Osteoblast (primary cell): ENCODE results near the gene TNK1. TPM values are rescaled to one million over a fixed set of nuclear protein-coding genes. Genes with fewer than 3 reads are reported as not detected.

Experiments
- DNase-seq: peaks from one replicate; pipeline ENCODE4 v3.0.0; 2011; ENCODE audit warnings: low spot score, mixed read lengths; ENCODE audit not compliant: insufficient read length; ENCODE audit errors: missing footprints
- H2AFZ ChIP-seq: 2 replicates; pipeline ENCODE4 v1.6.0; 2011; ENCODE audit warnings: mild to moderate bottlenecking, low read length
- H3K27ac ChIP-seq: 2 replicates; pipeline ENCODE4 v1.5.1; 2011; ENCODE audit warnings: mild to moderate bottlenecking, low read depth, low read length, moderate library complexity
- H3K27me3 ChIP-seq: 2 replicates; pipeline ENCODE4 v1.6.0; 2012; ENCODE audit warnings: mild to moderate bottlenecking, control low read depth, inconsistent platforms, low read length, moderate library complexity; ENCODE audit not compliant: insufficient read depth
- H3K36me3 ChIP-seq: 2 replicates; pipeline ENCODE4 v1.5.1; 2011; ENCODE audit warnings: mild to moderate bottlenecking, low read length, control low read depth, moderate library complexity; ENCODE audit not compliant: insufficient read depth
- H3K4me1 ChIP-seq: 2 replicates; pipeline ENCODE4 v1.5.1; 2011; ENCODE audit warnings: mild to moderate bottlenecking, low read length, control low read depth, moderate library complexity; ENCODE audit not compliant: insufficient read depth
- H3K4me2 ChIP-seq: 2 replicates; pipeline ENCODE4 v1.6.0; 2011; ENCODE audit warnings: mild to moderate bottlenecking, low read length; ENCODE audit not compliant: insufficient read depth
- H3K4me3 ChIP-seq: fragments of 200-600 bp; sonication (generic); 3 replicates; pipeline ENCODE4 v1.5.1; 2012; ENCODE audit warnings: mild to moderate bottlenecking, low read length, inconsistent platforms; ENCODE audit not compliant: insufficient read depth
- H3K79me2 ChIP-seq: 2 replicates; pipeline ENCODE4 v1.6.0; 2012; ENCODE audit warnings: mild to moderate bottlenecking, low read length, control low read depth, inconsistent platforms; ENCODE audit not compliant: insufficient read depth
- H3K9me3 ChIP-seq: 2 replicates; pipeline ENCODE4 v1.5.1; 2011; ENCODE audit warnings: low read depth, low read length, control low read depth
- H4K20me1 ChIP-seq: 2 replicates; pipeline ENCODE4 v1.6.0; 2012; ENCODE audit warnings: mild to moderate bottlenecking, low read length, control low read depth; ENCODE audit not compliant: insufficient read depth
- CTCF ChIP-seq: IDR thresholded peaks from 2 replicates; pipeline ENCODE4 v1.5.1; 2011; ENCODE audit warnings: mild to moderate bottlenecking, low read depth, low read length, moderate library complexity; ENCODE audit errors: extremely low read depth
- total RNA-seq: library from RNA; depleted of rRNA; stranded (reverse); fragments of >200 nt; gene quantifications from 2 replicates; pipeline ENCODE4 v1.2.3, GENCODE V29; 2012

Gene TNK1
- total RNA-seq, 1 donor = 0.36 TPM

DNA sequence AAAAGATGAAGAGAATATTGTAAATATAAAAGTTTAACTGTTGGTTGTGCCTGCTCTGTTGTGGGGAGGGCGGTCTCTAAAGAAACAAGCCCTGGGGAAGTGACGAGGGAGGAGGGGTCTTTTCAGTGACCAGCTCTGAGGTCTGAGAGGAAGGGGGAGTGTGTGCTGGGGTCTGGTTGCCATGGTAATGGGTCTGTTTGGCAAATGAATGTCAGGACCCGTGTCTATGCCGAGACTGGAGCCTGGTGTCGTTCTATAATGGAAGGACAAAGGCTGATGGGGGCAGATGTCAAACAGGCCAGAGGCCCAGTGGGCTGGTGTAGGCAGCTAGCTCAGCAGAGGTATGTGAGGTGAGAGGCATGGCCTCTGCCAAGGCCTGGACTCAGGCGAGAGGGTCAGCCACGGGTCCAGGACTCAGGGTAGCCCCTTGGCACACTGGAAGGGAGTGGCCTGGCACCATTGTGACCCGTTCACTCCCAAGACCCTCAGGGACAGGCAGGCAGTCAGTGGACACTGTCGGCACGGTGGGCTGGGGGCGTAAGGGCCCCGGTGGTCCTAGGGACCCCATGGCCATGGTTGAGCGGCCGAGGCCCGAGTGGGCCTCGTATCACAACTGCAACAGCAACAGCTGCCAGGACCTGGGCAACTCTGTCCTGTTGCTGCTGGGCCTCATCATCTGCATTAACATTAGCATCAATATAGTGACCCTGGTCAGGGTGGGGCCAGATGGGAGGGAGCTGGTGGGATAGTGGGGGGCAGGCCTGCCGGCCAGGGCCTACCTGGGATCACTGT, 39.1 kb downstream of the TNK1 start, which contains the start of gene SPEM1:
TSS of gene SPEM1 (plus strand) at position 506 of the 792 bp plus-strand sequence. CDS start at position 567, 61 bp downstream.
- Histone ChIP-seq H3K36me3 (peaks cover 7% of the 10 kb centered on the region), H3K4me1 (no peaks in the 10 kb centered on the region), H3K9me3 (no peaks in the 10 kb centered on the region), H3K4me2 (no peak within 1 kb of the TSS), H3K4me3 (no peak within 1 kb of the TSS), H3K27ac (no peak within 1 kb of the TSS), H3K79me2 (no peaks in the 10 kb centered on the region), H2AFZ (no peak within 1 kb of the TSS), H3K27me3 (no peaks in the 10 kb centered on the region), H4K20me1 (no peaks in the 10 kb centered on the region)
- no peak for TF ChIP-seq CTCF
- DNase-seq = no peak

- Histone ChIP-seq H3K79me2 (no peaks in the 10 kb centered on the region), H4K20me1 (no peaks in the 10 kb centered on the region), H3K36me3 (no peaks in the 10 kb centered on the region), H3K9me3 (no peaks in the 10 kb centered on the region), H3K4me1 (no peaks in the 10 kb centered on the region), H3K4me3 (no peak overlapping the region), H3K27ac (no peak overlapping the region), H3K27me3 (no peaks in the 10 kb centered on the region), H3K4me2 (no peak overlapping the region), H2AFZ (no peak overlapping the region)
- no peak for DNase-seq
- no peak for TF ChIP-seq CTCF
Measured at GRCh38 chr17:7421186-7421585, 40.3 kb downstream of the TNK1 start.

DNA sequence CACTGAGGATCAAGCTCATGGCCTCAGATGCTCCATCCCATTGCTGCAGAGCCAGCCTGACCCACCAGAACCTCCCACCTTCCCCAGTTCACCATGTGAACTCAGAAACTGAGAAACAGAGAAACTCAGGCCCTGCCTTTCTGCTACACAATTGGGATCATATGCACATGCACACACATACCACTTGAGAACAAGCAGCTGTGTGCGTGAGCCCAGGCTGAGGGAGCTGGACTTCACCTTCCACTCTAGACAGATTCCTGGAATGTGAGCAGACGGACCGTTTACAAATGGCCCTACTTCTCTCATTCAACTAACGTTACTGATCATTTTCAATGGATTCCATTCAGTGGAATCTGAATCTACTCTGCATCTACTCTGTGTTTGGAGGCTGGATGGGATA, 42.8 kb downstream of the TNK1 start:
- no peak overlapping the region for H3K4me2 ChIP-seq
- no peaks in the 10 kb centered on the region for H3K27me3 ChIP-seq
- H3K4me3 ChIP-seq = no peak overlapping the region
- H3K79me2 ChIP-seq = no peaks in the 10 kb centered on the region
- DNase-seq = no peak
- H3K9me3 ChIP-seq = no peaks in the 10 kb centered on the region
- no peaks in the 10 kb centered on the region for H3K4me1 ChIP-seq
- no peak for TF ChIP-seq CTCF
- no peaks in the 10 kb centered on the region for H4K20me1 ChIP-seq
- no peak overlapping the region for H3K27ac ChIP-seq
- H3K36me3 ChIP-seq = no peaks in the 10 kb centered on the region
- no peak overlapping the region for H2AFZ ChIP-seq

DNA sequence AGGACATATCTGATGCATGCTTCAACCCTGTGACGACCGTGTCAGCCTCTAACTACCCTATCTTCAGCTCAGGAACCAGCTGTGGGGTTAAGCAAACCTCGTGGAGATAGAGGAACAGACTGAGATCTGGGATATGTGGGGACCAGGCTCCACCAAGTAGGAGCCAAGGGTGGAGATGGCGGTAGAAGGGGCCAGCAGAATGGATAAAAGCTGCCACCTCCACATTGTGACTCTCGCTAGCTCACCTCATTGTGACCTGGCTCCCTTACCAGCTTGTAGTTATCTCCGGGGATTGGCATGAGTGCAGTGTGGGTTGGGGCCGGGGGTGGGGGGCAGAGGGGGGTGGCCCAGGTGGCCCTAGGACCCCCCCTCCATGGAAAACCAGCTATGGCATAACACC, 44.4 kb downstream of the TNK1 start, which contains the start of gene SPEM2:
TSS of gene SPEM2 (plus strand) at position 301 of the 400 bp plus-strand sequence. CDS start at position 374, 73 bp downstream.
- no peak for DNase-seq
- Histone ChIP-seq H3K4me2 (no peak within 1 kb of the TSS), H3K36me3 (no peaks in the 10 kb centered on the region), H3K4me3 (no peak within 1 kb of the TSS), H4K20me1 (no peaks in the 10 kb centered on the region), H3K27ac (no peak within 1 kb of the TSS), H3K27me3 (no peaks in the 10 kb centered on the region), H3K4me1 (no peaks in the 10 kb centered on the region), H2AFZ (no peak within 1 kb of the TSS), H3K79me2 (no peaks in the 10 kb centered on the region), H3K9me3 (no peaks in the 10 kb centered on the region)
- TF ChIP-seq CTCF = no peak
